Natural killer cell (primary cell): ENCODE measurements around the gene ARHGEF26. TPM values are rescaled to one million over a fixed set of nuclear protein-coding genes. Genes with fewer than 3 reads are reported as not detected.

Experiments
- ATAC-seq, 3 donors: fragments of 150-1000 bp in 2 of 3; fragments of 200-7000 bp in 1 of 3; cut with Tn5 transposase; 1 replicate in 1 of 3; 2 replicates in 2 of 3; pipeline ENCODE4 v1.10.0; 2021; ENCODE audit warnings: mild to moderate bottlenecking in 2 of 3, moderate library complexity in 2 of 3
- DNase-seq, 2 donors: peaks; one replicate each; pipeline versions ENCODE4 v3.0.0 to v3.0.0-alpha.2; 2013 to 2021; ENCODE audit warnings: mixed read lengths in 1 of 2
- H3K27ac ChIP-seq: one replicate; pipeline ENCODE4 v1.5.1; 2013; ENCODE audit warnings: mild to moderate bottlenecking, low read length
- H3K27me3 ChIP-seq: one replicate; pipeline ENCODE4 v1.6.1; 2013; ENCODE audit warnings: low read length; ENCODE audit not compliant: control insufficient read depth, insufficient read depth
- H3K36me3 ChIP-seq: one replicate; pipeline ENCODE4 v1.6.1; 2013; ENCODE audit warnings: low read length; ENCODE audit not compliant: control insufficient read depth, insufficient read depth
- H3K4me1 ChIP-seq: one replicate; pipeline ENCODE4 v1.6.1; 2013; ENCODE audit warnings: low read length; ENCODE audit not compliant: control insufficient read depth, insufficient read depth
- H3K4me3 ChIP-seq: one replicate; pipeline ENCODE4 v1.5.1; 2013; ENCODE audit warnings: low read length
- H3K9me3 ChIP-seq: one replicate; pipeline ENCODE4 v1.6.1; 2013; ENCODE audit warnings: low read length; ENCODE audit not compliant: control insufficient read depth, insufficient read depth
- H3K27ac Mint-ChIP-seq, 2 donors: one replicate each; pipeline ENCODE4 v1.8.0; 2022; ENCODE audit warnings: mild to moderate bottlenecking in 2 of 2, mixed read lengths in 2 of 2, moderate library complexity in 1 of 2
- H3K27me3 Mint-ChIP-seq, 2 donors: one replicate each; pipeline ENCODE4 v1.8.0; 2022; ENCODE audit warnings: low read depth in 2 of 2, mixed read lengths in 2 of 2
- H3K36me3 Mint-ChIP-seq: one replicate; pipeline ENCODE4 v1.8.0; 2022; ENCODE audit warnings: mixed read lengths
- H3K4me1 Mint-ChIP-seq, 2 donors: one replicate each; pipeline ENCODE4 v1.8.0; 2022; ENCODE audit warnings: mixed read lengths in 2 of 2
- H3K4me3 Mint-ChIP-seq: one replicate; pipeline ENCODE4 v1.8.0; 2022; ENCODE audit warnings: mild to moderate bottlenecking, moderate library complexity, mixed read lengths
- H3K9me3 Mint-ChIP-seq, 2 donors: one replicate each; pipeline ENCODE4 v1.8.0; 2022; ENCODE audit warnings: mixed read lengths in 2 of 2
- WGBS: methylation state at CpG from one replicate; pipeline ENCODE4 v1.1.7; 2013; ENCODE audit warnings: missing lambda C conversion rate; ENCODE audit not compliant: insufficient coverage; 5-methylcytosine and 5-hydroxymethylcytosine counted together
- intact Hi-C: fragments of 100-400 bp; cut with micrococcal nuclease; formaldehyde crosslinking; loops from one replicate; pipeline ENCODE4 v1.14.2; 2022
- total RNA-seq, 4 donors: library from RNA; stranded (reverse); fragments of 120-200 nt in 1 of 4; gene quantifications; one replicate each; pipeline versions ENCODE4 v1.2.3 to v1.2.4, GENCODE V29; 2013 to 2022
- TF ChIP-seq, protein P1 (sequence below): fragments of 200-600 bp; IDR thresholded peaks from one replicate; pipeline ENCODE4 v1.8.0; 2022; ENCODE audit warnings: antibody characterized with exemption

Gene ARHGEF26
- total RNA-seq, 3 donors from 2014 or later (not counting 1 experiment from before 2014, with no cell fraction given), result 0.20 TPM; not detected in 2

DNA sequence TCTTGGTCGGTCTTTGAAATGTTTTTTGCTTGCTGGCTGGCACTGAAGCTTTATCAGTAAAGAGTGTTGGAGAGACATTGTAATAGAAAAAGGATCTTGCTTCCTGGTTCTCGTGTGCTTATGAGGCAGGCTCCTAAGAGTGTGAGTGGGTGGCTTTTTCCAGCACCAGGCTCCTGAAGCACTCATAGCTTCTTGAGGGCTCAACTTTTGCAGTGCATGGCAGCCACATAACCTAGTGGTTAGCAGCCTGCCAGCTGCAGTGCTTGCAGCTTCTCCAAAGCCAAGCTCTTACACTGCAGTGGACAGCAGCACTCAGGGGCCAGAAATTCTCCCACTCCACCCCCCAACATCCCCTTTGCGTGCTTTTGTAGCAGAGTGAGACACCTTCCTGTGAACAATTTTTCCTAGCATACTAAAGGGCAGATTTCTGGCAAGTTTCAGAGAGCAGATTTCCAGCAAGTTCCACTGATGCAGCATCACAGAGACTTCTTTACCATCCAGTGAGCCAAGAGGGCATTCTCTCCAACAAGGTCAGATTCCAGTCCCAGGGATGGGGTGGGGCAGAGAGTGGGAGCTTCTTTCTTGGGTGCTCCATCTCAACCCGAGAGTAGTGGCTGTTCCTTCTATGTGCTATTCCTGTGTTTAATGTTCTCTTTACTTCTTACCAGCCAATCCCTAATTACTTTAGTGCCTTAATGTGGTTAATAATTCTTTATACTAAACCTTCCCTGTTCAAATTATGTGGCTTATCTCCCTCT is 15.8 kb upstream of the ARHGEF26 start:
- ATAC-seq (no peak), DNase-seq (no peak)
- H3K36me3 ChIP-seq, result no peaks in the 10 kb centered on the region
- Mint-ChIP-seq H3K36me3 (no peaks in the 10 kb centered on the region), H3K27ac (no peak overlapping the region), H3K27me3 (no peaks in the 10 kb centered on the region), H3K4me1 (no peaks in the 10 kb centered on the region), H3K4me3 (no peak overlapping the region), H3K9me3 (no peaks in the 10 kb centered on the region)
- whole genome bisulfite sequencing, result 80% methylated on average over 4 of the region's 4 CpGs
- H3K9me3 ChIP-seq, result no peaks in the 10 kb centered on the region
- intact Hi-C loops, result no loop called here
- no peak overlapping the region for H3K27ac ChIP-seq
- no peaks in the 10 kb centered on the region for H3K4me1 ChIP-seq
- peaks cover 2% of the 10 kb centered on the region for H3K27me3 ChIP-seq
- TF ChIP-seq, protein P1, sequence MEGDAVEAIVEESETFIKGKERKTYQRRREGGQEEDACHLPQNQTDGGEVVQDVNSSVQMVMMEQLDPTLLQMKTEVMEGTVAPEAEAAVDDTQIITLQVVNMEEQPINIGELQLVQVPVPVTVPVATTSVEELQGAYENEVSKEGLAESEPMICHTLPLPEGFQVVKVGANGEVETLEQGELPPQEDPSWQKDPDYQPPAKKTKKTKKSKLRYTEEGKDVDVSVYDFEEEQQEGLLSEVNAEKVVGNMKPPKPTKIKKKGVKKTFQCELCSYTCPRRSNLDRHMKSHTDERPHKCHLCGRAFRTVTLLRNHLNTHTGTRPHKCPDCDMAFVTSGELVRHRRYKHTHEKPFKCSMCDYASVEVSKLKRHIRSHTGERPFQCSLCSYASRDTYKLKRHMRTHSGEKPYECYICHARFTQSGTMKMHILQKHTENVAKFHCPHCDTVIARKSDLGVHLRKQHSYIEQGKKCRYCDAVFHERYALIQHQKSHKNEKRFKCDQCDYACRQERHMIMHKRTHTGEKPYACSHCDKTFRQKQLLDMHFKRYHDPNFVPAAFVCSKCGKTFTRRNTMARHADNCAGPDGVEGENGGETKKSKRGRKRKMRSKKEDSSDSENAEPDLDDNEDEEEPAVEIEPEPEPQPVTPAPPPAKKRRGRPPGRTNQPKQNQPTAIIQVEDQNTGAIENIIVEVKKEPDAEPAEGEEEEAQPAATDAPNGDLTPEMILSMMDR, result no peak
- no peak overlapping the region for H3K4me3 ChIP-seq

DNA sequence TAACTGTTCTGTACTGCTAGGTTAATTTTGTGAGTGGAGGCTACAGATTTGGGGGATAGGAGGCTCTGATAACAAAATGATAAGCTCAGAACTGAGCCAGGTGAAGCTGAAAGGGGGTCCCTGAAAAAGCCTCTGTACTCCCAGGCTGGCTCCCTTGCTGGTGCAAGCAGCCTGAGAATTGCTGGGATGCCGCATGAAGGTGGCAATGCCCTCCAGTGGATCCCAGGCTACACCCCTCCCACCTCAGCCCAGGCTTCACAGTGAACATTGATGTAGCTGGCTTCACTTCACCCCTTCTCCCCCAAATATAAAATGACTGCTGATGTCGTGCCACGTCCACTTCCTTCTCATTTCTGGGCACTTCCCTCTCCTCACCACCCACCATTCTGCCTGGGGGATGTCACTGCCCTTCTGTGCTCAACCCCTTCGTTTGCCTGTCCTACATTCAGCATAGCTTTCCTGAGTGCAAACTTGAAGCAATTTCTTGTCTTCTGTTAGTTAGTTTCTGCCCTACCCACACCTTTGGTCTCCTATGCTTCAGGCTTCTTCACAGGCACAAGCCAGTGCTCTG is 9.7 kb upstream of the ARHGEF26 start:
- Histone ChIP-seq H3K27ac (no peak overlapping the region), H3K9me3 (no peaks in the 10 kb centered on the region), H3K4me3 (no peak overlapping the region), H3K4me1 (no peaks in the 10 kb centered on the region), H3K36me3 (no peaks in the 10 kb centered on the region), H3K27me3 (no peaks in the 10 kb centered on the region)
- Mint-ChIP-seq H3K9me3 (no peaks in the 10 kb centered on the region), H3K4me3 (no peak overlapping the region), H3K27ac (no peak overlapping the region), H3K27me3 (peaks cover 8 to 12% of the 10 kb centered on the region in 2 donors), H3K4me1 (no peaks in the 10 kb centered on the region), H3K36me3 (no peaks in the 10 kb centered on the region)
- intact Hi-C loops, result no loop called here
- TF ChIP-seq, protein P1, result no peak
- ATAC-seq (no peak), DNase-seq (no peak)
- WGBS, result 48% methylated on average over 4 of the region's 4 CpGs

DNA sequence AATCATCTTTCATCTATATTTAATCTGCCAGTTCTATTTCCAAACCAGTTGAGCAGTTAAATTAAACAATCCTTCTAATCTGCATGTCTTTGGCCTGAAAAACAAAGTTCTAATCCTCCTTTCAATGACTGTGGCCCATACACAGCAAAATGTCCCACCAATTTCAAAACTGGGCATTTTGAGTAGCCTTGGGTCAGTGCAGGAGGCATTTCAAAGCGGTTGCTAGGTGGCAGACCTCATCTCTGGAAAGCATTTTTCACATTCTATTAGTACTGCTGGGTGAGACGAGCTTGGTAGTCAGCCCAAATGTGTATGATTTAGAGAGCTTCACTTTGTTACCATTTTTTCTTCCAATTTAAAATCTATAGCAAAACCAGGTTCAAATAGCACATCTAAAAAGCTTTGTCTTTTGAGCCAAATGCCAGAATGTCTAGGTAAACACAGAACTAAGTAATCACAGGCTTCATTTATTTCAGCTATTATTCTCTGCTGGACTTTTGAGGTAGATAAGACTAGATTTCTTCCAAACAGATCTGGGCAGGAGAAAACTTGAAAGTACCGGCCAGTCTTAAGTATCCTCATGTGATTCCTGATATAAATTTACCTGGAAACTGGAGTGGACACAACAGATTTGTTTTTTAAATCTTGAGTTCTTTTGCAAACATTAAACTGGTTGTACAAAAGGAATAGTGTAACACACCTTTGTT is 8.9 kb upstream of the ARHGEF26 start:
- 74% methylated on average over 3 of the region's 3 CpGs for WGBS

More for the DNA sequence above, 8.9 kb upstream of the ARHGEF26 start:
- no peaks in the 10 kb centered on the region for H3K4me1 Mint-ChIP-seq
- peaks cover 8 to 18% of the 10 kb centered on the region in 2 donors for H3K27me3 Mint-ChIP-seq
- no peaks in the 10 kb centered on the region for H3K36me3 Mint-ChIP-seq
- H3K27ac Mint-ChIP-seq, result no peak overlapping the region
- H3K9me3 Mint-ChIP-seq, result no peaks in the 10 kb centered on the region
- TF ChIP-seq, protein P1, result no peak
- Histone ChIP-seq H3K27ac (no peak overlapping the region), H3K9me3 (no peaks in the 10 kb centered on the region), H3K4me3 (no peak overlapping the region), H3K27me3 (no peaks in the 10 kb centered on the region), H3K36me3 (no peaks in the 10 kb centered on the region), H3K4me1 (no peaks in the 10 kb centered on the region)
- no peak overlapping the region for H3K4me3 Mint-ChIP-seq
- DNase-seq (no peak), ATAC-seq (no peak)
- intact Hi-C loops, result no loop called here
